GM12878 (cell line): Measurements from ENCODE around the gene LRRC47. TPM values are rescaled to one million over a fixed set of nuclear protein-coding genes. Genes with fewer than 3 reads are reported as not detected.
A peak's percentile ranks its signal among the peaks of the same experiment; 100 is the strongest.

Source experiments
- ATAC-seq: fragments of 200-7000 bp; cut with Tn5 transposase; 3 replicates; pipeline ENCODE4 v1.9.1; 2020; ENCODE audit warnings: mild to moderate bottlenecking, moderate library complexity
- BruUV-seq: library from RNA; stranded (reverse); fragments of 400-500 nt; replicated peaks from 2 replicates; lab custom pipeline; 2021; lab: Mats Ljungman, UMichigan
- CTCF ChIA-PET: fragments of 300-600 bp; sonication (Branson Sonifier 250); formaldehyde crosslinking; extraction: SDS; loops from one replicate; lab custom pipeline; 2021; ENCODE audit warnings: inconsistent platforms; lab: Yijun Ruan, JAX
- POLR2A ChIA-PET: fragments of 350-600 bp; formaldehyde crosslinking; extraction: SDS; loops from one replicate; lab custom pipeline; 2021; ENCODE audit warnings: inconsistent platforms; lab: Charles Lee
- RAD21 ChIA-PET: fragments of 300-600 bp; sonication (Branson Sonifier 250); formaldehyde crosslinking; loops from one replicate; lab custom pipeline; 2023; ENCODE audit warnings: antibody characterized with exemption; ENCODE audit not compliant: unreplicated experiment; lab: Charles Lee
- SMC1A ChIA-PET: fragments of 300-600 bp; sonication (Branson Sonifier 250); formaldehyde crosslinking; loops from one replicate; lab custom pipeline; 2023; ENCODE audit not compliant: unreplicated experiment, uncharacterized antibody; lab: Charles Lee
- DNase-seq: peaks from one replicate; pipeline ENCODE4 v3.0.0-alpha.2; 2011; ENCODE audit warnings: low read depth, low spot score
- FAIRE-seq: peaks from 3 replicates; lab custom pipeline; 2011; peaks lifted over from hg19 to GRCh38; lab: Jason Lieb, UNC
- H2AFZ ChIP-seq: 2 replicates; pipeline ENCODE4 v1.6.0; 2011; ENCODE audit warnings: low read depth, low read length, control low read depth; ENCODE audit not compliant: control insufficient read depth
- H3K27ac ChIP-seq: 2 replicates; pipeline ENCODE4 v1.5.1; 2011; ENCODE audit warnings: control low read depth; ENCODE audit not compliant: control insufficient read depth, insufficient read depth
- H3K27me3 ChIP-seq, 2 experiments: replicated peaks in 1 of 2; 2 replicates each; pipeline versions ENCODE4 v1.6.0 to v1.6.1; 2011; ENCODE audit warnings: low read length in 1 of 2; ENCODE audit not compliant: control insufficient read depth in 2 of 2, insufficient read depth in 2 of 2
- H3K36me3 ChIP-seq, 2 experiments: 2 replicates each; pipeline ENCODE4 v1.5.1; 2011; ENCODE audit warnings: low read length in 1 of 2; ENCODE audit not compliant: control insufficient read depth in 2 of 2, insufficient read depth in 2 of 2
- H3K4me1 ChIP-seq: 2 replicates; pipeline ENCODE4 v1.6.1; 2011; ENCODE audit warnings: mild to moderate bottlenecking, low read length, moderate library complexity, mixed read lengths; ENCODE audit not compliant: control insufficient read depth, insufficient read depth
- H3K4me2 ChIP-seq: 2 replicates; pipeline ENCODE4 v1.6.0; 2011; ENCODE audit warnings: control low read depth; ENCODE audit not compliant: control insufficient read depth, insufficient read depth
- H3K4me3 ChIP-seq: fragments of 200-600 bp; sonication (generic); 2 replicates; pipeline ENCODE4 v1.5.1; 2016
- H3K79me2 ChIP-seq: 2 replicates; pipeline ENCODE4 v1.6.0; 2011; ENCODE audit warnings: low read length; ENCODE audit not compliant: control insufficient read depth, insufficient read depth
- H3K9ac ChIP-seq: 2 replicates; pipeline ENCODE4 v1.8.0; 2011; ENCODE audit warnings: low read length, control low read depth, mixed read lengths; ENCODE audit not compliant: control insufficient read depth, insufficient read depth
- H3K9me3 ChIP-seq: replicated peaks from 3 replicates; pipeline ENCODE4 v1.5.1; 2011; ENCODE audit warnings: mild to moderate bottlenecking, low read length; ENCODE audit not compliant: control insufficient read depth, insufficient read depth
- H4K20me1 ChIP-seq: 2 replicates; pipeline ENCODE4 v1.6.0; 2011; ENCODE audit not compliant: control insufficient read depth, insufficient read depth
- BCL3 ChIP-seq: IDR thresholded peaks from 2 replicates; pipeline ENCODE4 v1.6.1; 2011; ENCODE audit warnings: borderline replicate concordance, low read depth, mild to moderate bottlenecking, moderate library complexity, low read length; ENCODE audit not compliant: insufficient read depth, poor library complexity, severe bottlenecking
- E2F4 ChIP-seq: IDR thresholded peaks from 2 replicates; pipeline ENCODE4 v1.6.1; 2012; ENCODE audit warnings: low read depth, low read length, improper control_type of control experiment
- RELB ChIP-seq: fragments of 450-650 bp; IDR thresholded peaks from 2 replicates; pipeline ENCODE4 v1.6.1; 2017; ENCODE audit warnings: low read depth, mild to moderate bottlenecking, moderate library complexity
- SREBF1 ChIP-seq: IDR thresholded peaks from 2 replicates; pipeline ENCODE4 v1.6.1; 2012; ENCODE audit warnings: mild to moderate bottlenecking, low read length
- YBX1 ChIP-seq: fragments of 450-650 bp; IDR thresholded peaks from 2 replicates; pipeline ENCODE4 v1.6.1; 2016; ENCODE audit warnings: antibody characterized with exemption
- WGBS: methylation state at CpG from one replicate; pipeline ENCODE4 v1.1.6; 2016; ENCODE audit warnings: low lambda C conversion rate; ENCODE audit not compliant: insufficient replicate concordance, insufficient coverage; ENCODE audit errors: missing lambda C conversion rate; 5-methylcytosine and 5-hydroxymethylcytosine counted together
- in situ Hi-C: fragments of 300-500 bp; cut with MboI; formaldehyde crosslinking; loops from 9 replicates; pipeline ENCODE4 v1.14.3; 2018; ENCODE audit warnings: mixed read lengths
- intact Hi-C: fragments of 100-400 bp; cut with micrococcal nuclease; formaldehyde crosslinking; loops from one replicate; pipeline ENCODE4 v1.14.2; 2022; ENCODE audit not compliant: unreplicated experiment
- polyA plus RNA-seq, 11 experiments: library from polyadenylated mRNA; depleted of rRNA in 4 of 11; unstranded in 6 of 11; stranded (reverse) in 5 of 11; fragments of >200 nt; fragmentation: Nextera tagmentation in 4 of 11; fragmentation: Illumina TruSeq in 1 of 11; extraction: Ambion mirVana in 4 of 11; extraction: Trizol in 1 of 11; gene quantifications; 1 replicate in 1 of 11; 2 replicates in 10 of 11; pipeline versions ENCODE4 v1.2.1 to v1.2.3, GENCODE V29; 2011 to 2016; ENCODE audit warnings: inconsistent platforms in 2 of 11, missing spikeins in 2 of 11, low read depth in 1 of 11
- total RNA-seq, 4 experiments: library from RNA; depleted of rRNA in 3 of 4; stranded (reverse); fragments of >200 nt in 3 of 4; fragmentation: Illumina TruSeq in 1 of 4; extraction: Trizol in 1 of 4; gene quantifications; 2 replicates each; pipeline versions ENCODE4 v1.2.1 to v1.2.3, GENCODE V29; 2013 to 2021

The LRRC47 gene
- total and polyA plus RNA-seq, 10 of the 15 experiments (the other 5 are each of a cell fraction or from before 2014, with no cell fraction given), result 2.5 to 34.6 (median 18.2) TPM

GRCh38 chr1:3828391-3828790, 32.1 kb upstream of the LRRC47 start:
- H3K79me2 ChIP-seq, result no peaks in the 10 kb centered on the region
- BruUV-seq, result no TSS peak
- H3K27ac ChIP-seq, result no peak overlapping the region
- H3K4me2 ChIP-seq, result no peak overlapping the region
- TF ChIP-seq RELB, result no peak
- TF ChIP-seq YBX1, result no peak
- no peak for TF ChIP-seq SREBF1
- no peaks in the 10 kb centered on the region for H3K4me1 ChIP-seq
- in situ Hi-C loops, result no loop called here
- peaks cover 4 to 9% of the 10 kb centered on the region in 2 experiments; a peak in 3 of 4 replicates for H3K36me3 ChIP-seq
- DNase-seq (no peak), ATAC-seq (no peak), FAIRE-seq (no peak)
- RAD21 ChIA-PET, result no interaction called here
- WGBS, result 91% methylated on average over 8 of the region's 8 CpGs
- intact Hi-C loops, result no loop called here
- CTCF ChIA-PET, result interaction anchor here (0.8 to 2.0 kb wide), 2 partner anchors 20 to 376 kb away, joined by 3 to 6 read pairs; no protein-coding TSS in a partner anchor
- no peaks in the 10 kb centered on the region for H3K9me3 ChIP-seq
- no peaks in the 10 kb centered on the region for H4K20me1 ChIP-seq
- no peak overlapping the region for H3K4me3 ChIP-seq
- SMC1A ChIA-PET, result interaction anchor here (0.7 kb wide), 1 partner anchor 11 kb away, joined by 3 read pairs; no protein-coding TSS in a partner anchor
- H3K9ac ChIP-seq, result no peak overlapping the region
- no peak overlapping the region for H2AFZ ChIP-seq
- H3K27me3 ChIP-seq, result no peaks in the 10 kb centered on the region
- POLR2A ChIA-PET, result no interaction called here

- CTCF ChIA-PET, result interaction anchor here (0.8 to 2.0 kb wide), 2 partner anchors 20 to 376 kb away, joined by 3 to 6 read pairs; no protein-coding TSS in a partner anchor
Measured at GRCh38 chr1:3827813-3828307, 31.6 kb upstream of the LRRC47 start.

More at GRCh38 chr1:3827813-3828307, 31.6 kb upstream of the LRRC47 start:
- Histone ChIP-seq H3K9me3 (no peaks in the 10 kb centered on the region), H3K4me1 (no peaks in the 10 kb centered on the region), H3K27me3 (no peaks in the 10 kb centered on the region), H3K27ac (no peak overlapping the region), H3K9ac (no peak overlapping the region), H3K4me2 (no peak overlapping the region), H3K36me3 (peaks cover 4 to 11% of the 10 kb centered on the region in 2 experiments; a peak in 3 of 4 replicates), H4K20me1 (no peaks in the 10 kb centered on the region), H2AFZ (no peak overlapping the region), H3K4me3 (no peak overlapping the region), H3K79me2 (no peaks in the 10 kb centered on the region)
- BruUV-seq, result no TSS peak
- FAIRE-seq (no peak), ATAC-seq (no peak), DNase-seq (no peak)
- WGBS, result 96% methylated on average over 14 of the region's 14 CpGs
- ChIA-PET POLR2A (no interaction called here), RAD21 (no interaction called here), SMC1A (no interaction called here)
- TF ChIP-seq BCL3 (peak; percentile 80), E2F4 (no peak)
- in situ Hi-C loops (no loop called here), intact Hi-C loops (no loop called here)
